Sciatic nerve (tissue), 2 donors: ENCODE data around the gene ABCA5. TPM values are rescaled to one million over a fixed set of nuclear protein-coding genes. Genes with fewer than 3 reads are reported as not detected.
"Not testable (repeated sequence)": the region's sequence is repeated elsewhere in the genome, so short reads cannot be mapped to it uniquely, and the experiment has no call there.

Source experiments
- ATAC-seq: fragments of 200-7000 bp; cut with Tn5 transposase; one replicate; pipeline ENCODE4 v1.9.1; 2020; ENCODE audit warnings: mild to moderate bottlenecking, moderate library complexity
- DNase-seq: peaks from one replicate; pipeline ENCODE4 v3.0.0-alpha.2; 2020; ENCODE audit warnings: low spot score
- intact Hi-C: fragments of 100-400 bp; cut with DNase I; formaldehyde crosslinking; loops from one replicate; pipeline ENCODE4 v1.14.2; 2022
- total RNA-seq: library from RNA; stranded (reverse); fragmentation: NEBNext Ultra II Directional; extraction: Animal tissue kit (Norgen Biotek cat#: 25700); gene quantifications from one replicate; pipeline ENCODE4 v1.2.1, GENCODE V29; 2021
- donor health status: DM: no; HTN: no; CAD: no.
- donor health status: DM: no; HTN: no; CAD: no.

Gene ABCA5
- total RNA-seq, 1 donor from 2014 or later = 39.4 TPM

DNA sequence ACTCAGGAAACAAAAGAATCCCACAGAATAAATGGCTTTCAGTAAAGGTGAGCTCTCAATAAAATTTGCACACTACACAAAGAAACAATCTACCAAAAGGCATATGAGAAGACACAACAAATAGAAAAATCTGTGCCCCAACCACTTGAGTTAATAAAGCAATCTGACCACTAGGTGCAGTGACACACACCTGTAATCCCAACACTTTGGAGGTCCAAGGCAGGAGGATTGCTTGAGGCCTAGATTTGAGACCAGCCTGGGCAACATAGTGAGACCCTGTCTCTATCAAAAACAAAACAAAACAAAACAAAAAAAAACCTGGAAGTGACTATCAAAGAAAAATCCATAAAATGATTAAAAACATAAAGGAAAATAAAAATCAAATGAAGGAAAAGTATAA lies 9.6 kb upstream of the ABCA5 start:
- DNase-seq (no peak), ATAC-seq (no peak)
- intact Hi-C loops = no loop called here

DNA sequence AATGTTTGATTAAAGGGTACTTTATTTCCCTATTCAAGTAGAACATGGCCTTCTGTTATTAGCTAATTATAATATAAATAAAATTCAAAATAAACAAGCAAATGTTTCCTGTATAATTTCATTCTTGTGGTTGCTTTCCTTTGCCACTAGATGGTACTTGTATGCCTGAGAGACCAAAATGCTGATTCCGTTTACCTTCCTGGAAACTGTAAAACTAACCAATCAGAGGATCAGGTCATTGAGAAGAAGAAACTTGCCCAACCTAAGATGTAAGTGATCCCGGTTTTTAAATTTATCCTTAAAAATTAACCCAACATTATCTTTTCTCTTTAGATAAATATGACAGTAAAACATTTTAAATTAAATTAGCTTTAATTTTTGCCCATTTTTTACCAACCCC lies 8.1 kb upstream of the ABCA5 start:
- no peak for DNase-seq
- ATAC-seq = no peak
- intact Hi-C loops = no loop called here

DNA sequence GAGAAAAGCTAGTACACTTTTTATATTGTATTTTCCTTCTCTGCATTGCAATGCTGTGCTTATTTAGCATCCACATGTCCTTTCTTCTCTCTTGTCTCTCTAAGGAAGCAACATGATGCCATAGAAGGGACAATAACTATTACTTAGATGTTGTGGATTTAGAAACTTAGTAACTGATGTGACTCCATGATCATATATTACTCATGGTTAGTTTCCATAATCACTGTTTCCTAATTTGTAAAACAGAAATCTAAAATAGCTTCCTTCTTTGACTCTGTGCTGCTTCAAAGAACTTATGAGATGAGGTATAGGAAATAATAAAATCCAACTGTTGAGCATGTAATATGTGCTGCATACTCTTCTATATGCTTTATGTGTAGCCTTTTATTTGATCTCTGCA lies 6.6 kb upstream of the ABCA5 start:
- intact Hi-C loops = no loop called here
- DNase-seq = no peak
- no peak for ATAC-seq

DNA sequence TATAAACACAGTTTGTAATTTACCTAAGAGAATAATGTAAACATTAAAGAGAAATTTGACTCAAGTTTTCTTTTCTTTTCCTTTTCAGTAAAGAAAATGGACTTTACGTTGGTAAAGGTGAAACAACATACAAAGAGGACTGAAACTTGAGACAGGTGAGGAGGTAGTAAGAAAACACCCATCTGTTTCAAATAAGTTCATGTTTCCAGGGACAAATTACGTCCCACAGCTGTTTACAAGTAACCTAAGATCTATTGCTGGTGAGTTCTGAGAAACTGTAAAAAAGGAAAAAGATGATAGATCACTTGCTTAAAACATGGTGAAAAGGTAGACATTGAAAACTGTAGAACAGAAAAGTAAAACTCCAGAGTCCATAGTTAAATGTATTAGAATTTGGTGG lies 4.8 kb upstream of the ABCA5 start:
- ATAC-seq = no peak
- intact Hi-C loops = no loop called here
- no peak for DNase-seq

DNA sequence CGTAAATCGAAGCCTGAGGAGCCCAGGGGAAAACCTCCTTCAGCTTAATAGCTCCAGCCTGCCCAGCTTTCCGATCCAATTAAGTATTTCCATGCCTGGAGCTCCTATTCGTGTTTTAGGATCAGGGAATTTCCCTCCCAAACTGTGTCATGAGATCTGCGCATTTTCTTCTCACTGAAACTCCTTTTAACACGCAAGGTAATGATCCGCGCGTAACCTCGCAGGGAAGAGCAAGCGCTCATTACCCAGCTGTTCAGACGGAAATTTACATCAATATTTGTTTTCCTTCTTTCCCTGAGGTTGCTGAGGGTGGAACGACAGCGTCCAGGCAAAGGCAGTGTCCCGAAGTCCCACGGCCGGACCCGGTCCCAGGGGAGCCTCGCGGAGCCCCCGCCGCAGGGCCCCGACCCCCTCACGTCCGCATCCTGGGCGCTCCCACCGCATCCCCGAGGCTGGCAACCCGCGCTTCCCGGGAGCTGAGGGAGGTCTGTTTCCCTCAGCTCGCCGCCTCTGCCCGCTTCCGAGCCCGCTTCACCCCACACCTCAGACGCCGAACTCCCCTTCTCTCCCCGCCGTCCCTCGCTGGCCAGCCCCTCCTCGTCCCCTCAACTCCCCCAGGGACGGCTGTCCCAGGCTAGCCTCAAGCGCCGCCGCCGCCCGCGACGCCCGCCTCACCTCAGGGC lies 415 bp downstream of the ABCA5 start:
- intact Hi-C loops = no loop called here
- DNase-seq (no peak), ATAC-seq (peak; percentile 46)

- no peak for ATAC-seq
- DNase-seq = no peak
- intact Hi-C loops = no loop called here
Observed at GRCh38 chr17:69325518-69326376, 1.2 kb downstream of the ABCA5 start.

DNA sequence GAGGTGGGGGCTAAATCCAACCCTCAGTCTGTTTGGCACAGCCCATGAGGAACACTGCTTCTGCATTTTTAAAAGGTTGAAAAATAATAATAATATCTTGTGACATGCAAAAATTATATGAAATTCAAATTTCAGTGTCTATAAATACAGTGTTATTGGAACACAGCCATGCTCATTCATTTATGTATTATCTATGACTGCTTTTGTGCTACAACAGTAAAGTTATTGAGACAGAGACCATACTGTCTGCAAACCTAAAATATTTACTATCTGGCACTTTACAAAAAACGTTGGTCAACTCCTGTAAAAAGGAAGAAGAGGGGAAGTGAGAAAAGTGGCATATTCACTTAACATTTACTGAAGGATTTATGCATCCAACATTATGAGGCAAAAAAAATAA lies 3.1 kb downstream of the ABCA5 start:
- DNase-seq = no peak
- intact Hi-C loops = no loop called here
- ATAC-seq = no peak

GRCh38 chr17:69320908-69321238 lies 6.1 kb downstream of the ABCA5 start:
- ATAC-seq = no peak
- DNase-seq = no peak
- intact Hi-C loops = no loop called here

DNA sequence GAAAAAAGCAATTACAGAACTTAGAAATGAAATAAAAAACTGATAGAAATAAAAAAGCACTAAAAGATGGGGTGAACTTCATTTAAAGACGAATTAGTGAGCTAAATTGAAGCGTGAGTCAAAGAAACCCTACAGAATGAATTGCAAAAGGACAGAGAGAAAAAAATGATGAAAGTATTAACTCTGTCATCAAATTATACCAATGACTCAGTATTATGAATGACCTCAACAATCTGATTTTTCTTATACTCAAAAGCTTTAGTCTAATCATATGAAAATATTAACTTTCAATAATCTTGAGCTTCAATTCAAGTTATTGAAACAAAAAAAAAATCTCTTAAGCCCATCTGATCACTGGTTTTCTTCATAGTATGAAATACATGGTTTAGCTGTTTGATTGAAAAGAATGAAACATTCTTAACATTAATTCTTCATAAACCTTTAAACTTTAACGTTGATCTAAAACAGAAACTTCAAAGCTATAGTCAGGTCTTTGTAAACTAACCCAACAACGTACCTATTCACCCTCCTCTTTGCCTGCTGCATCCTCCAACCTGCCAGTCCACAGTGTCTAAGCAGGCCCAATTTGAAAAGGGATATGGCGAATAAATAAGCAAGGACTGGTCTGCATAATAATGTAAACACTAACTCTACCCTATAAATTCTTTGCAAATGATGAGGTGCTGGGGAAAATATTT lies 6.6 kb downstream of the ABCA5 start:
- ATAC-seq (no peak), DNase-seq (no peak)
- intact Hi-C loops = no loop called here

DNA sequence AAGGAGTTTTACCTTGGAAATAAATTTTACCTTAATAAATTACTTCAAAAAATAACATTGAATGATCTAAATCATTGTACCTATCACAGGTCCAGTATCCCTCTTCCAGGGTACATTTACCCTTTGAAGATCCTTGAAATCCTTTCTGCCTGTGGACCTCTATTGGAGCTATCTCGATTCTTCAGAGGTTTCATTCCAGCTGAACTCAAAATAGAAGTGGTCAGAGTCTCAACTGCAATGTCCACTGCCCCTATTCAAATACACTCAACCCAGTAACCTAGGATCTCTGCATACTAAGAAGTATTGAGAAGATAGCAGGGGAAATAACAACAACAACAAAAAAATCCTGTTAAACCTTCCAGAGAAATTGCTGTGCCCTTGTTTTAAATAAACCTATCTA lies 9.3 kb downstream of the ABCA5 start:
- intact Hi-C loops = no loop called here
- DNase-seq = no peak
- ATAC-seq = no peak

DNA sequence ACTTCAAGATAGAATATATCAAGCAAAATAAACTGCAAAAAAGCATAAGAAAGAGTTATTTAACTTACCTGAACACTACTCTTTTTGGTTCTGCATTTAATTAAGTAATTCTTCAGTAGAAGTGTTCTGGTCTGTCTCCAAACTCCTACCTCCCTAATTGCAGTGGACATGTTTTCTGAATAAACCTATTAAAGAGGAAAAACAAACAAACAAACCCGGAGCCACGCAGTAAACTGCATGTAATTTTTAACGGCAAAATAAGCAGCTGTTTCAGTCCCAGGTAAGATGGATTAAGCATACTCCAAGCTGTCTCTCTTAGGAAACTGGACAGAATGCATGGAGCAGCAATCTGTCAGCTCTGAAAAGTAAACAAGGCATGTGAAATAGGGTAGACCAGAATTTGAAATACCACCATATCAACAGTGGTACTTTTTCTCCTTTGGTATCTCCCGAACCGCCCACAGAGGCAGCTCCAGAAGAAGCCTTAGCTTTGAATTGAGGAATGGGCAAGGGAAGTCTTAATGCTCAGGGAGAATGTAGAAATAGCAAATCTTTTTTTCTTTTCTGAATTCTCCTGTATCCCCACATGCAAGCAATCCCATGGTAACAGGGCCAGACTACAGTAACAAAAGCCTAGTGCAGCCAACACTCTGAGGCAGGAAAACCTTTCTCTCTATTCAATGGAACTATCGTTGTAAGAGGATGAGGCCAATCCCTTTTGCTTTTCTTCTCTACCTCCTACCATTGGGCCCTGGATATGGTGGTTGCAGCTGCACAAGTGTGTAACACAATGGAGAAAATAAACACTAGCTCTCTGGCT lies 12.5 kb downstream of the ABCA5 start:
- peak; percentile 66 for ATAC-seq
- no peak for DNase-seq
- intact Hi-C loops = no loop called here

DNA sequence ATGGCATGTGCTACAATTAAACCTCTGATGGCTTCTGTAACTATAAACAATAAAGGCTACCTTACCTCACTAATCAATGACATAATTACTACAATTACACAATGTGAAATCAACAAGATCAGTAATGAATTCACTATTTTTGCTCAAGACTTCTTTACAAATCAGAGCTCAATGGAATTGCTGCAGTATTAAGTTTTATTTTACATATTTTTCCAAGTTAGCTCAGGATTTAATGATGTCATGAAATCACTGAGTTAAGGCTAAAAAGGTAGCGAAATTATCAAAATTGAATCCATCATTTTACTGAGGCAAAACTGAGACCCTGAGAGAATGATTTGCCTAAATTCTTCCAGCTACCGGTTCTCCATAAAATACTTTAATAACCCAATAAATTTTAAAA lies 21.8 kb downstream of the ABCA5 start:
- intact Hi-C loops = no loop called here
- ATAC-seq (no peak), DNase-seq (no peak)

- no peak for ATAC-seq
- no peak for DNase-seq
- intact Hi-C loops = no loop called here
Observed at GRCh38 chr17:69302682-69303081, 24.3 kb downstream of the ABCA5 start.

GRCh38 chr17:69300222-69300621 lies 26.7 kb downstream of the ABCA5 start:
- DNase-seq = no peak
- intact Hi-C loops = no loop called here
- ATAC-seq = no peak

DNA sequence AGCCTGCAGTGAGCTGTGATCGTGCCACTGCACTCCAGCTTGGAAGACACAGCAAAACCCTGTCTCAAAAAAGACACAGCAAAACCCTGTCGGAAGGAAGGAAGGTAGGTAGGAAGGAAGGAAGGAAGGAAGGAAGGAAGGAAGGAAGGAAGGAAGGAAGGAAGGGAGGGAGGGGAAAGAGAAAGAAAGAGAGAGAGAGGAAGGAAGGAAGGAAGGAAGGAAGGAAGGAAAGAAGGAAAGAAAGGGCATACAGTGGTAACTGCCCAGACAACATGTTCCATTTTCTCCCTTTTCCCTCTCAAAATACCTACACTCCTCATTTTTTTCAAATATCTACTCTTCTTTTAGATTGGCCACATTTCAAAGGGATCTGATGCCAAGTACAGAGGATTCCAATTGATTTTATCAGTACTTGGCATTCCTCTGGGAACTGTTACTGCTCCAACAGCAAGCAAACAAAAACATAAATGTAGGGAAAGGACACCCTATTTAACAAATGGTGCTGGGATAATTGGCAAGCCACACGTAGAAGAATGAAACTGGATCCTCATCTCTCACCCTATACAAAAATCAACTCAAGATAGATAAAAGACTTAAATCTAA lies 28.7 kb downstream of the ABCA5 start:
- ATAC-seq, intact Hi-C loops, DNase-seq: not testable (repeated sequence)

- no peak for ATAC-seq
- DNase-seq = no peak
- intact Hi-C loops = no loop called here
Observed at GRCh38 chr17:69287168-69287567, 39.8 kb downstream of the ABCA5 start.

DNA sequence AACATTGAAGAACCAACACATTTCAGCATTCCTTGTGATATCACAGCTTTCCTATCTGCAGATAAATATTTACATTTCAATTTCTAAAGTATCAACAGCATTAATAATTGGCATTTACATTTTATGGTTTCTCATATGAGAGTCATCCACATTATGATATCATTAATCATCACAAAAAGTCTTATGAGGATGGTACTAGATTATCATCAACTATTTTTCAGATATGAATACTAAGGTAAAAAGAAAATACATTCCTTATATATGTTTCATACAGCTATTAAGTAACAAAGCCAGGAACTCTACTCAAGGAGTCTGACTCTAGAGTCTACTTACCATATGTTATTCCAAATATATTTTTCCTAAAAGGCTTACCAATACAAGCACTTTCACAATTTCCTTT lies 40.7 kb downstream of the ABCA5 start:
- DNase-seq (no peak), ATAC-seq (no peak)
- intact Hi-C loops = no loop called here

DNA sequence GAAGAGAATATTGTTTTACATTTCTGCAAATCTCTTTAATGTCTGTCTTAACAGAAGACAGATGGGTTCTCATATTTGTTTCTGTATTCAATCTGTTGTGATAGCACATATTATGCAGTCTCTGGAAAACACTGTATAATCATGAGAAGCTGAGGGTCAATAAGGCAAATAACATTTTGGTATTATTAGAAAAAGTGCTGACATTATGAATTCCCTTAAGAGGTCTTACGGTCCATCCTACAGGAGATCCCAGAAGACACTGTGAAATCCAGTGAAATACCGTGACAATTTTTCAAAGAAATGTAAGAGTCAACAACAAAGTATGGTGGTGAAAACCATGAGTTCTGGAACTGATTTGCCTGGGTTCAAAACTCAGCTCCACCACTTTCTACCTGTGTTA lies 42.3 kb downstream of the ABCA5 start:
- intact Hi-C loops = no loop called here
- DNase-seq (no peak), ATAC-seq (no peak)

DNA sequence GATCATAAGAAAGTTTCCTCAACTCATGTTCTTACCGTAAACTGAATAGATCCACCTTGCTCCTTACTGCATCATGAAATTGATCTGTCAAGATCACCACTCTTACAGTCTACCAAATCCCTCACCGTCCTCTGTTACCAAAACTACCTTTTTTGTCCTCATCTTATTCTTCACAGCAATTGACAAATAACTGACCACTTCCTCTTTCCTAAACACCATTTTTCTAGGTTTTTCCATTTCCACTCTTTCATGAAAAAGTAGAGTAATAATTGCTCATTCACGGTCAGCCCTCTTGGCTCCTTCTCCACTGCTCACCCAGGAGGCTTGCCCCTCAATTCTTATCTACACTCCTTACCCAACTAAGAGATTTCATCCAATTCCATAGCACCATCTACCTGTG lies 44.9 kb downstream of the ABCA5 start:
- no peak for DNase-seq
- intact Hi-C loops = no loop called here
- ATAC-seq = no peak
